AG04450 (cell line): Measurements from ENCODE around the gene HRH2. TPM values are rescaled to one million over a fixed set of nuclear protein-coding genes. Genes with fewer than 3 reads are reported as not detected.

Experiments
- CTCF ChIA-PET: fragments of 300-600, 350-600 bp; formaldehyde crosslinking; extraction: SDS; loops from one replicate; lab custom pipeline; 2022; ENCODE audit warnings: antibody characterized with exemption, inconsistent platforms; lab: Charles Lee
- POLR2A ChIA-PET: fragments of 350-600 bp; formaldehyde crosslinking; extraction: SDS; loops from one replicate; lab custom pipeline; 2021; ENCODE audit warnings: antibody characterized with exemption, inconsistent platforms; lab: Yijun Ruan, JAX
- DNase-seq: peaks from one replicate; pipeline ENCODE4 v3.0.0-alpha.2; 2011; ENCODE audit warnings: low read depth, low spot score
- H3K27ac ChIP-seq: one replicate; pipeline ENCODE4 v1.5.1; 2012; ENCODE audit warnings: low read depth, low read length, control low read depth
- H3K27me3 ChIP-seq: one replicate; pipeline ENCODE4 v1.6.0; 2012; ENCODE audit warnings: low read length; ENCODE audit not compliant: control insufficient read depth, insufficient read depth
- H3K4me3 ChIP-seq: 2 replicates; pipeline ENCODE4 v1.5.1; 2011; ENCODE audit warnings: mild to moderate bottlenecking, low read depth, low read length, control low read depth
- H3K9me3 ChIP-seq: 2 replicates; pipeline ENCODE4 v1.5.1; 2012; ENCODE audit warnings: low read length; ENCODE audit not compliant: control insufficient read depth, insufficient read depth
- CTCF ChIP-seq: IDR thresholded peaks from 2 replicates; pipeline ENCODE4 v1.5.1; 2011; ENCODE audit warnings: low read depth, low read length, control low read depth, inconsistent platforms
- polyA plus RNA-seq: library from polyadenylated mRNA; depleted of rRNA; stranded (reverse); fragments of >200 nt; gene quantifications from 2 replicates; pipeline ENCODE4 v1.2.3, GENCODE V29; 2011

The HRH2 gene
- polyA plus RNA-seq, 1 experiment, result not detected

- no peak overlapping the region for H3K4me3 ChIP-seq
- no peaks in the 10 kb centered on the region for H3K27me3 ChIP-seq
- H3K9me3 ChIP-seq, result peaks cover 13% of the 10 kb centered on the region; the same call in 1 of the 2 replicates
- CTCF ChIA-PET, result no interaction called here
- POLR2A ChIA-PET, result no interaction called here
- H3K27ac ChIP-seq, result no peak overlapping the region
- no peak for TF ChIP-seq CTCF
- DNase-seq, result no peak
Measured at GRCh38 chr5:175679411-175679810, 21.5 kb downstream of the HRH2 start.

GRCh38 chr5:175680020-175680419, 22.1 kb downstream of the HRH2 start:
- H3K9me3 ChIP-seq, result peaks cover 13% of the 10 kb centered on the region; the same call in 1 of the 2 replicates
- no peak for TF ChIP-seq CTCF
- no peak overlapping the region for H3K27ac ChIP-seq
- H3K4me3 ChIP-seq, result no peak overlapping the region
- DNase-seq, result no peak
- ChIA-PET CTCF (no interaction called here), POLR2A (no interaction called here)
- H3K27me3 ChIP-seq, result no peaks in the 10 kb centered on the region

GRCh38 chr5:175680463-175680862, 22.6 kb downstream of the HRH2 start:
- Histone ChIP-seq H3K4me3 (no peak overlapping the region), H3K27ac (no peak overlapping the region), H3K9me3 (peaks cover 13% of the 10 kb centered on the region; the same call in 1 of the 2 replicates), H3K27me3 (no peaks in the 10 kb centered on the region)
- DNase-seq, result no peak
- TF ChIP-seq CTCF, result no peak
- POLR2A ChIA-PET, result no interaction called here
- CTCF ChIA-PET, result no interaction called here

GRCh38 chr5:175681045-175681967, 23.4 kb downstream of the HRH2 start:
- H3K27ac ChIP-seq, result no peak overlapping the region
- ChIA-PET POLR2A (no interaction called here), CTCF (no interaction called here)

More at GRCh38 chr5:175681045-175681967, 23.4 kb downstream of the HRH2 start:
- no peaks in the 10 kb centered on the region for H3K27me3 ChIP-seq
- H3K4me3 ChIP-seq, result no peak overlapping the region
- TF ChIP-seq CTCF, result no peak
- peaks cover 13% of the 10 kb centered on the region; the same call in 1 of the 2 replicates for H3K9me3 ChIP-seq
- DNase-seq, result no peak
